Left renal cortex interstitium (tissue), 4 donors: ENCODE data around the gene LSAMP. TPM values are rescaled to one million over a fixed set of nuclear protein-coding genes. Genes with fewer than 3 reads are reported as not detected.
A peak's percentile ranks its signal among the peaks of the same experiment; 100 is the strongest.
"Not testable (repeated sequence)": the region's sequence is repeated elsewhere in the genome, so short reads cannot be mapped to it uniquely, and the experiment has no call there.

Source experiments
- DNase-seq, 4 donors: peaks; one replicate each; pipeline ENCODE4 v3.0.0-alpha.2; 2013; ENCODE audit warnings: low read depth in 4 of 4, low spot score in 2 of 4, missing footprints in 1 of 4
- polyA plus RNA-seq, 4 donors: library from polyadenylated mRNA; unstranded; fragments of 120-200 nt; gene quantifications; one replicate each; pipeline ENCODE4 v1.2.1, GENCODE V29; 2013; ENCODE audit not compliant: insufficient read length in 4 of 4

The LSAMP gene
- polyA plus RNA-seq, 4 donors: 11.7 to 15.4 (median 14.3) TPM

DNA sequence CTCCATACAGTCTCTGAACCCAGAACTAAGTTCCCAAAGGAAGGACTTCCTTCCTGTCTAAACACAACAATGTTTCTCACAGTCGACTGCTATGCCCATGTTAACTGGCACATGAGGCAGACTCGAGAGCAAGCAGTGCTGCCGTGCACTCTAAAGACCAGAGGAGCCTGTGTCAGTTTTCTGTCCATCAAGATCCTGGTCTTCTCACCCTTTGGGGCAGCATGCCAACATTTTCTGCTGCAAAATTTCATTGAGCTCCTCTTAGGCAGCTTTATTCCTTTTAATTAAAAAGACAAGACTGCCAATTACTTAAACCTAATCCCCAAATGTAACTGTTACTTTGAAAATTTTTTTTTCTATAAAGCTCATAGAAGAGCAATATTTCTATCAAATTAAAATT lies 616.9 kb downstream of the LSAMP start:
- DNase-seq: no peak

DNA sequence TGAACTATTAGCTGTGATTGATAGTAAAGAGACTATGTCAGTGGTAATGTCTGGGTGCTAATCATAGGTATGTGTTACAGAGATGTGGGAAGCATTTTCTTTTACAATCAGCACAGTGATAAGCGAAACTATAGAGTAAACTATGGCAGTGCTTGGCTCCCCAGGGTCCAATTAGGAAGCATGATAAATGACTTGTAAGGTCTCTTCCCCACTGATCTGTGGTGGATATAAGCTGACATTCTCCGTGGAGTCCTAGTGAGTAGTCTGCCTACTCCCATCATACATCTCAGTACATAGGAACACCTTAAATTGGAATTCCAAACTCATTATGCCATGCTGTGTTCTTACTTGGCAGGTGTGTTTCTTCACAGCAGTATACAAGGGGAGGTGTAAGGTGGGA lies 617.8 kb downstream of the LSAMP start:
- no peak for DNase-seq

DNA sequence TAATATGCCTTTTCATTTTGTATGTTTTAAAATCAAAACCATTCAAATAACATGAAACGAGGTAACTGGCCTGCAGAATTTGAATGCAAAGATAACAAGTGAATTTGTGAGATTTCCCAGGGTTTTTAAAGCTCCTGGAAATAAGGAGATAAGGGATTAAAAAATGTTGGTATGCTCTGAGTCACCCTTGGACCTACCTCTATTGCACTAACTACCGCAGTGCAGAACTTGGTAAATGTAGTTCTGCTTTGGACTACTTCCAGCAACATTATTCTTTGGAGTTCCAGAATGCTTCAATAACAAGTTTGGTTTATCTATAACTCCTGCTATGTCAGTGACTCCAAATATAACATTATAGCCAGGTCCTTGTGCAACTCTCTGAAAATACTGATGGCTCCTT lies 620.2 kb downstream of the LSAMP start:
- no peak for DNase-seq

DNA sequence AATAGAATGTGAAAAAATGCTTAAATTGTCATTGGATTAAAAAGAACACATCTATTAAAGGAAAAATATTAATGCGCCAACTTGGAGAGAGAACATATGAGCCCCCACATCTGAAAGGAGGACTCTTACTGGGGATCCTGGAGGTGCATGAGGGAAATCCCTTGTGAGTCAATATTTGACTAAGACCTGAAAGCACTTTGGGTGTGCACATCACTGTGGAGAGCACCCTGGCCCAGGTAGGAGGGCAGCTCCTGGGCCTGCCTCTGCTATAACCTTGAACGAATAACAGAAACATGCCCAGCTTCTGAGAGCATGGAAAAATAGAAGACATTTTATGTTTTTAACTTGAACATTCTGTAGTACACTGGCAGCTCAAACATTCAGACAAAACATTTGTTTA lies 622.2 kb downstream of the LSAMP start:
- DNase-seq: no peak

DNA sequence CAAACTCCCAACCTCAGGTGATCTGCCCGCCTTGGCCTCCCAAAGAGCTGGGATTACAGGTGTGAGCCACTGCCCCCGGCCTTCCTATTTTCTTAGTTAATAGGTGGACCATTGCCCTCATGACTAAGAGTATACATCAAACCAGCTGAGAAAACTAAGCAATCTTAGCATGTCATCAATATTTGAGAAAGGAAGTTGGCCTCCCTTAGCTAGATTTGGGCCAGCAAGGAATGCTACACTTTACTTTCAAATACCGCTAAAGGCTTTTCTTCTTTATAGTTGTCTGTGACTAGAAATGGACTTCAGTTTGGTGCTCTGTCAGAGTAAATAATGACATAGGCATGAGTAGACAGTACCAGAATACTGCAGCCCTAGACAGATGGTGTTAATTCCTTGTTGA lies 622.7 kb downstream of the LSAMP start:
- DNase-seq: no peak

DNA sequence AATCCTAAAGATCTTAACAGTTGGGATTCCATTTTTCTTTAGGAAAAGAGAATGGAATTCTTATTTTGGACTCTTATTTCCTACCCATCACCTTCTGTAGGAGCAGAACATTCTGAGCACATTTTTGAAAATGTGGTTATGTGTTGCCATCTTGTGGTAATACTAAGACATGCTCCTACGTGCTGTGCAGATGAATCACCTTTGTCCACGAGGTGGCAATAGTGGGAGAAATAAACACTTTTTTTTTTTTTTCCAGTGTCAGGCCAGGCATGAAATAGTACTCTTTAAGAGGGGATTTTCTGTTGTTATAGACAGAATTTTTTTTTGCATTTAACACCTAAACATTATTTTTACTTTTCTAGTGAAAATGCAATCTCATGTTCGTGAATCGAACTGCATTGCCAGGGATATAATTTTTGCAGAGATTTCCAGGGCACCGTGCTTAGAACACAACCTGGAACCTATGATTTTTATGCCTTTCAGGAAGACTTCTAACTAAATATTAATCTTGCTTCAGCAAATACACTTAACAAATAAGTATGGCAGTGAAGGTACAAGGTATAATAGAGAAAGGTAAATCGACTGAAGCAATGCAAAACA lies 625.4 kb downstream of the LSAMP start:
- peak; percentile 56 to 83 (median 70) for DNase-seq

DNA sequence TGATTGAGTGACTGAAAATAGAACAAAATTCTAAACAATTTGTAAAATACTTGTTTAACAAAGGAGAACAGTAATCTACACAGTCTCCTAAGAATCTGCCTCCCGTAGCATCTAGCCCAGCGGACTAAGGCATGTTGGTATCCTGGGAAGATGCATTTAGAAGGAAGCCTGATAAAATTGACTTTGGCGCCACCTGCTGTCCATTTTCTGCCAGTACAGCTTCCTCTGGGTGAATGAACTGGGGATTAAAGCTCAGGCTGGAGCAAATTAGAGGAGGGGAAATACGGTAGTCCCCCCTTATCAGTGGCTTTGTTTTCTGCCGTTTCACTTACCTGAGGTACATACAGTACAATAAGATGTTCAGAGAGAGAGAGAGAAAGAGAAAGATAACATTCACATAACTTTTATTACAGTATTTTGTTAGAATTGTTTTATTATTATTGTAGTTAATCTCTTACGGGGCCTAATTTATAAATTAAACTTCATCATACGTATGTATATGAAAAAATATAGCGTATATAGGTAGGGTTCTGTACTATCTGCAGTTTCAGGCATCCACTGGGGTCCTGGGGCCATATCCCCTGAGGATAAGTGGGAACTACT lies 630.4 kb downstream of the LSAMP start:
- DNase-seq: peak; percentile 32 to 68 (median 40)

DNA sequence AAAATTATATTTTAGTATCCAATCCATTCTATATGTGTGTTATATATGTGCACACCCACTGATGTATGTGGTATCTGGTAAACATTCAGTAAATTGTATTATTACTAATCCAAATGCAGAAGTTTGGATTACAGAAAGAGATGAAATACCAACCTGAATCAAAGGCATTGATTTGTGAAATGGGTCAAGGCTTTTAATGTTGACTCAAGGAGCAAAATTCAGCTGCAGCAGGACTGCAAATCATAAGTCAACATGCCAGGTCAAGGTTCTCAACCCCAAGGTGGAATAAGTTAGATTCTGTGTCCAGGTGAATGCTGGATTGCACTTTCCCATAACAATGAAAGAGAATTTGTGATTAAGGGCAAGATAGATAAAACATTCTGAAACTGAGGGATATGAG lies 631.3 kb downstream of the LSAMP start:
- DNase-seq: no peak

DNA sequence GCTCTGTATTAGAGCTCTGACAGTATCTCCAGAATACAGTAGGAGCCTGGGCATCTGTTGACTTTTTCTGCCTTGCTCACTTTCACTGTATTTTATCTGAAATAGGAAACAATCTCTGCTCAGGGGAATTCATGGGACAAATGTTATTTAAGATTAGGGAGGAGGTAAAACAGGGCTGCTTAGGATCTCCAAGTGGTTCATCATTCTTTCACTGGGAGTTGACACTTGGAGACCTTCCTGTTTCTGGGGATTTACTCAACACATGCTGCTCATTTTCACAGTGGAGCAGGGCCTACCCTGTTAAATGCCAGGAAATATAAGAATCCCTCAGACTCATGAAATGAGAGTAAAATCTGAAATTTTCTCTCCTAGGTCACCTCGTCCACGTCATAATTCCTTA lies 636.5 kb downstream of the LSAMP start:
- DNase-seq: no peak

DNA sequence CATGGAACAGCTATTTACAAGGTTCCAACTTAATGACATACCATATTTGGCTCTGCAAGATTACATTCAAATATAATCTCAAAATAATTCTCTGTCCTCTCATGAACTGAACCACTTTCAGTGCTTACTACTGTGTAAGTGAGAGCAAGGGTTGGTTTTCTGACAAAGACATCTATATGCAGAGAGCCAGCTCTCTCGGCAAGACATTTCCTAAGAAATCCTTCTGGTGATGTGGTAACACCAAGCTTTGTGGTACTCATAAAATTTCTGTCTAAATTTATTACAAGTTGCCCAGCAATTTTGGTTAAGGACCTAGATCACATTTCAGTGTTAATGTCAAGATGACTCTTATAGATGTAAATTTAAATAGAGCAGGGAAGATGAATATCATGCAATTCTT lies 637.0 kb downstream of the LSAMP start:
- DNase-seq: no peak

DNA sequence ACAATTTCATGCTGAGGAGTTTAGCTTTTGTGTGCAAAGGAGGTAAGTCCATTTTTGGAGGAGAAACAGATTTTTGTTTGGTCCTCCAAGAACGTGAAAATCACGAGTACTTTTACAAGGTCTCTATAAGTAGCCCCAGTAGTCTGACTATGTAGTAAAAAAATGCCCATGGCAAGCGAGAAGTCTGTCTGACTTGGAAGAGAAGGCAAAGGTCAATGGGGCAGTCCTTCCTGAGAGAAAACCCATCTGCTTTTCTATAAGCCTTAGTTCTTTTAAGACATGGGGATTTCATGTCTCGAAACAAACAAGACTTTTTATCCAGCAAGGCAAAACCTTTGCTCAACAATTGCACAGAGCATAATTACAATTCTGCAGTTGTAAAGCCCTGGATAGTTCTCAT lies 638.8 kb downstream of the LSAMP start:
- DNase-seq: no peak

DNA sequence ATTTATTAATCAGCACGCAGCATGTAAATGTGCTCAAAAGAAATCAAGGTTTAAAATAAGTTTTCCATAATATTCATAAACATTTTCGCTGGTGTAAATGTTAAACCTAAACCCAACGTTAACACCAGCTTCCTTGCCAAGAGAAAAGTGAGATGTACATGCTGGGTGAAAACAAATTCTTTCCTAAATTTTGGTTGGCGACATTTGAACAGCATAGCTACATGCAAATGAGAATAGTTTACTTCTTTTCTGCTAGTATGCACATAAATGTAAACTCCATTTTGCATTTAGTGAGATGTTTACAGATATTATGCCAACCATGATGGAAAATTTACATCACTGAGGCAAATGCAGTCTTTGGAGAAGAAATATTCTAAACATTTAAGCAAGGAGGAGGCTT lies 639.8 kb downstream of the LSAMP start:
- no peak for DNase-seq

DNA sequence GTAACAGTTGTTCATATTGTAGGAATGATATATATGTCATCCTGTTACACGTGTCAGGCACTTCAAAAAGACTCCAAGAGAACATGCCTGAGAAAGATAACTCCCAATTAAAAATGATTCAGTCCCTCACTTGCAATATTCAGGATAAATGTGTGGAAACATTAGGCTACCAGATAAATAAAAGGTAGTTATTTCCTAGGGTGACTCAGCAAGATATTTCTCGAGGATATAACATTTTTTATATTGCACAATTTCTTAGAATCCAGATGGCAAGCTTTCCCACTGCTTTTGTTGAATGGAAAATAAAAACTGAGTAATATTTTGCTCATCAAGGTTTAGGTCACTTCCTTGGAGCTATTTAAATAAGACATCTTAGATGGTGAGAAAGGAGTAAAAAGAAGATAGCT lies 640.6 kb downstream of the LSAMP start:
- DNase-seq: no peak

DNA sequence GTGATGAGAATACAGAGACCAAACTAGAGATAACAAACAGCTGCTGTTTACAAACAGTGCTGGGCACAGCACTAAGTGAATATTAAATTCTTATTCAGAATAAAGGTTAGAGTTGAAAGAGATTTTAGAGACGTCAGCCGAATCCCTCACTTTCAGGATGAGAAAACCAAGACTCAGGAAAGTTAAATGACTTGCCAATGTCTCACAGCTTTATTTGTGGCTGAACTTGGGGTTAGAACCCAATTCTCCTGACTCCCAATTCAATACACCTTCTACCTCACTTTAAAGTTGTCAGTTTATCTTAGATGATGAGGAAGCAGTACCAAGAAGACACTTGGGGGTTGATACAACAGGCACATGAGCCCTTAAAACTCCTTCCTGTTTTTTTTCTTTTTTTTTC lies 641.1 kb downstream of the LSAMP start:
- no peak for DNase-seq

DNA sequence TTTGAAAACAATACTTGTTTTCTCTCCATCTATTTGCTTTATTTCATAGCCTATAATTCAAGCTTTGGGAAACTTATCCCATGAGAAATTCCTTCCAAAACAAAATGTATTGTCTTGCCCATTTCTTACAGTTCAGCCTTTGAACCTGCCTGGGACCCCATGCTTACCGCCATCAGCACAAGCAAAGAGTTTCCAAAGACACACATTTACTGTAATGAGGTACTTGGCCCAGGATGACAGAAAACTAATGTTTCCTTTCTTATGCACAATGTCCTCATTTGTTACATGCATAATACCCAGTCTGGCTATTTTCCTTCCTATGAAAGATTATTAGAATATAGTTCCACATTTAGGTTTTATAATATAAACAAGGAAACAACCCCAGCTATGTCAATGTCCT lies 641.6 kb downstream of the LSAMP start:
- no peak for DNase-seq

DNA sequence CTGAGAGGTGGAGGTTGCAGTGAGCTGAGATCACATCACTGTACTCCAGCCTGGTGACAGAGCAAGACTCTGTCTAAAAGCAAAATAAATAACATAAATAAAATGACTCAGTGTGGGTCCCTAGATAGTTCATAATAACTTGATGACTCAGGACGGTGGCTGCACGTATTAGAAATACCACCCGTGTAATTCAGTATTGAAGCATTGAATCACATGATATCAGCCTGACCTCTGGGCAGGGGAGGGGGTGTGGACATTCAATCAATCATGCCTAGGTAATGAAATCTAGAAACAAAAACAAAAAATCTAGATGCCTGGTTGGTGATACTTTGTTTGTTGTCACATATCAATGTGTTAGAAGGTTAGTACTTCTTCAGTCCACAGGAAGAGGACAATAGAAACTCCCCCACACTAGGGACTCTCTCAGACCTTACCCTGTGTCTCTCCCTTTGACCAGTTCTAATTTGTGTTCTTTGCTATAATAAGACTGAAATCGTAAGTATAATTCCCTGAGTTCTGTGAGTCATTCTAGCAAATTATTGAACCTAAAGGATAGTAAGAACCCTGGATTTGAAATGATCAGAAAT lies 644.7 kb downstream of the LSAMP start:
- no peak for DNase-seq

DNA sequence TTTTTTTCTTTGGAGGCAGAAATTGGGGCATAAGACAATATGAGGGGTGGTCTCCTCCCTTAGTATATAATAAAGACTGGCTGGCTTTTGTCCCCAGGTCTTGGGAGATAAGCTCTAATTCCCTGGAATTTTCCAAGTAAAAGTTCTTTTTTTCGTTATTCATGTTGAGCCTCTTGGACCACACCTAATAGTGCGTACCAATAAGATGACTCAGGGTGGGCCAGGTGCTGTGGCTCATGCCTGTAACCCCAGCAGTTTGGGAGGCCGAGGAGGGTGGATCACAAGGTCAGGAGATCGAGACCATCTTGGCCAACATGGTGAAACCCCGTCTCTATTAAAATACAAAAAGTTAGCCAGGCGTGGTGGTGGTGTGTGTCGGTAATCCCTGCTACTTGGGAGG lies 645.2 kb downstream of the LSAMP start:
- not testable (repeated sequence) for DNase-seq

DNA sequence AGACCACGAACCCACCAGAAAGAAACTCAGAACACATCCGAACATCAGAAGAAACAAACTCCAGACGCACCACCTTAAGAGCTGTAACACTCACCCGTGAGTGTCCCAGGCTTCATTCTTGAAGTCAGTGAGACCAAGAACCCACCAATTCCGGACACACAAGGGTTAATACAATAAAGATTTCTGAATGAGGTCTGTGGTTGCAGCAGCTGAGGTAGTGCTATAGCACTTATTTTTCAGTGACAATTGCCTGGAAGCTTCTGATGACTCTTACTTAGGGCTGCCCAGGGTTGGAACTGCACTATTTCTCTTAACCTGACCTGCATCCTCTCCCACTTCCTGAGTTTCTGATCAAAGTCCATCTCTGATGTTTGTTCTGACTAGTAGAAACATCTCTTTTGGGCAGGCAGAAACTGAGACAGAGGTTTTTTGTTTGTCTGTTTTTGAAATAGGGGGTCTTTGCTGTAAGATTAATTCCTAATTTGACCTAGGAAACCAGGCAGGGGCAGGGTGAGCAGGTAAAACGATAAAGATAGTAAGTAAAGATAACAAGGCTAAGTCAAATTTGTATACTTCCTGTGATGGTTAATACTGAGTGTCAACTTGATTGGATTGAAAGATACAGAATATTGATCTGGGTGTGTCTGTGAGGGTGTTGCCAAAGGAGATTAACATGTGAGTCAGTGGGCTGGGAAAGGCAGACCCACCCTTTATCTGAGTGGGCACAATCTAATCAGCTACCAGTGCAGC lies 652.9 kb downstream of the LSAMP start:
- DNase-seq: no peak

DNA sequence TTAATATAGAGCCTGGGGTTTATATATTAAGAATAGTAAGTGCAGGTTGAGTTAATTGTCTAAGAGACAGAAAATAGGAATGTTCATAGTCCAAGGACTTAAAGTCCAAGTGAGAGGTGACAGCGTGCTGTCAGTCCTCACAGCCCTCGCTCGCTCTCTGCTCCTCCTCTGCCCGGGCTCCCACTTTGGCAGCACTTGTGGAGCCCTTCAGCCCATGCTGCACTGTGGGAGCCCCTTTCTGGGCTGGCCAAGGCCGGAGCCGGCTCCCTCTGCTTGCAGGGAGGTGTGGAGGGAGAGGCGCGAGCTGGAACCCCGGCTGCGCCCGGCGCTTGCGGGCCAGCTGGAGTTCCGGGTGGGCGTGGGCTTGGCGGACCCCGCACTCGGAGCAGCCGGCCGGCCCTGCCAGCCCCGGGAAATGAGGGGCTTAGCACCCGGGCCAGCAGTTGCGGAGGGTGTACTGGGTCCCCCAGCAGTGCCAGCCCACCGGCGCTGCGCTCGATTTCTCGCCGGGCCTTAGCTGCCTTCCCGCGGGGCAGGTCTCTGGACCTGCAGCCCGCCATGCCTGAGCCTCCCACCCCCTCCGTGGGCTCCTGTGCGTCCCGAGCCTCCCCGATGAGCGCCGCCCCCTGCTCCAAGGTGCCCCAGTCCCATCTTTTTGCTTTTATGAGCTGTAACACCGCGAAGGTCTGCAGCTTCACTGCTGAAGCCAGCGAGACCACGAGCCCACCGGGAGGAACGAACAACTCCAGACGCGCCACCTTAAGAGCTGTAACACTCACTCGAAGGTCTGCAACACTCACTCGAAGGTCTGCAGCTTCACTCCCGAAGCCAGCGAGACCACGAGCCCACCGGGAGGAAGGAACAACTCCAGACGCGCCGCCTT lies 653.8 kb downstream of the LSAMP start:
- DNase-seq: not testable (repeated sequence)

DNA sequence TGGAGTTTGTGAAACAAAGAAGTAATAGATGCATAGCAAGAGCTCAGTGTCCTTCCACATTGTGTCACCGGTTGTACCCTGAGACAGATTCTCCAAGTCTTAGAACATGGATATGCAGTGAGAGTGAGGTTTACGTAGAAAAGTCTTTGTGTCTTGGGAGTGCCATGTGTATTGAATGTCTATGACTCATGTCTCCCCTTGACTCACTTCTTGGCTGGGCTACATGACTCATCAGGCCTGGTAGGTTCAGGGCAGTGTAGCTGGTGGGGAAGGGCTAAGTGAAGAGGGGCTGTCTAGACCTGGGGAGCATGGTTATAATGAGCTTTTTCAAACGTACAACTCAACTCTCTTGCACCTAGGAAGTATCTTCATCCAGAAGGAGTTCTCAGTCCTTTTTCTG lies 654.5 kb downstream of the LSAMP start:
- DNase-seq: no peak

DNA sequence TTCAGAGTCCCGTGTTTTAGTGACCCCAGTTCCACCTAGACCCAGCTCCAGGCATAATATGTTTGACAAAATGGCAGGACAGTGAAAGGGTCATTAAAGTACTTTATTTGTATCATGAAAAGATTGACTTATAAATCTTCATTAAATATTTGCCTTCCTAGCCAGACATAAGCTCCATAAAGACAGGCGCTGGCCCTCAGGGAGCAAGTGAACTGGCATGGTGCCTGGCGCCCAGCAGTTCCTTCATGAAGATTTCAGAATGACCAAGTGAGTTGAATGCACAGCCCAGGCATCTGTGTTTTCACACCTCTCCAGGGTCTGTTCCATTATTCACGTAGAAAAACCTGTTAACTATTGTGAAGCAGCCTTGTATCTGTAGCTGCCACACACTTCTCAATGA lies 655.8 kb downstream of the LSAMP start:
- no peak for DNase-seq
